ENCODE results near the gene HPN. TPM values are rescaled to one million over a fixed set of nuclear protein-coding genes. Genes with fewer than 3 reads are reported as not detected.

HPN gene
- total and polyA plus RNA-seq, 9 donors, result 0.42 to 21.1 (median 2.9) TPM; not detected in 1

- Histone ChIP-seq H3K27me3 (no peaks in the 10 kb centered on the region), H3K27ac (no peak overlapping the region), H3K4me1 (ENCODE audit: insufficient read depth) (no peaks in the 10 kb centered on the region), H3K4me3 (no peak overlapping the region), H3K9me3 (no peaks in the 10 kb centered on the region), H3K36me3 (no peaks in the 10 kb centered on the region)
- TF ChIP-seq POLR2A (IDR thresholded peaks at IDR 0.05), result no peak
- TF ChIP-seq EP300 (IDR thresholded peaks at IDR 0.05), result no peak
- TF ChIP-seq CTCF (IDR thresholded peaks at IDR 0.05), result no peak
- intact Hi-C loops (cut with DNase I), result no loop called here
- WGBS, 3 donors, result 71 to 84% (median 80%) methylated on average over 10 of the region's 10 CpGs
- no peak for DNase-seq
Measured at GRCh38 chr19:35063940-35064818, 22.7 kb downstream of the HPN start.

DNA sequence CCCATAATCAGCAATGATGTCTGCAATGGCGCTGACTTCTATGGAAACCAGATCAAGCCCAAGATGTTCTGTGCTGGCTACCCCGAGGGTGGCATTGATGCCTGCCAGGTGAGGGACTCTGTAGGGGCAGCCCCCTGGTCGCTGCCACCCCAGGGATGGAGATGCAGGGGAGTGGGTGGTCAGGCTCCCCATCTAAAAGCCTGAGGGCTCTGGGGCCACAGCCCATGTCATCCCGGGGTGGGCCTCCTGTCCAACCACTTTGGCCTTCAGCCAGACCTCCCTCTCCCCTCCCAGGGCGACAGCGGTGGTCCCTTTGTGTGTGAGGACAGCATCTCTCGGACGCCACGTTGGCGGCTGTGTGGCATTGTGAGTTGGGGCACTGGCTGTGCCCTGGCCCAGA lies 24.1 kb downstream of the HPN start:
- DNase-seq, result no peak
- WGBS, 3 donors, result 85 to 88% (median 85%) methylated on average over 10 of the region's 10 CpGs
- intact Hi-C loops (cut with DNase I), result no loop called here
- H3K9me3 ChIP-seq, result no peaks in the 10 kb centered on the region
- no peak overlapping the region for H3K4me3 ChIP-seq
- H3K27ac ChIP-seq, result no peak overlapping the region
- no peak for TF ChIP-seq CTCF (IDR thresholded peaks at IDR 0.05)
- TF ChIP-seq POLR2A (IDR thresholded peaks at IDR 0.05), result no peak
- no peak for TF ChIP-seq EP300 (IDR thresholded peaks at IDR 0.05)
- H3K27me3 ChIP-seq, result no peaks in the 10 kb centered on the region
- no peaks in the 10 kb centered on the region for H3K4me1 ChIP-seq (ENCODE audit: insufficient read depth)
- no peaks in the 10 kb centered on the region for H3K36me3 ChIP-seq

GRCh38 chr19:35066121-35066520 lies 24.6 kb downstream of the HPN start:
- Histone ChIP-seq H3K4me1 (ENCODE audit: insufficient read depth) (no peaks in the 10 kb centered on the region), H3K36me3 (no peaks in the 10 kb centered on the region), H3K27ac (no peak overlapping the region), H3K9me3 (no peaks in the 10 kb centered on the region), H3K27me3 (no peaks in the 10 kb centered on the region), H3K4me3 (no peak overlapping the region)
- 86 to 94% (median 87%) methylated on average over 15 of the region's 15 CpGs for WGBS, 3 donors
- intact Hi-C loops (cut with DNase I), result no loop called here
- no peak for DNase-seq
- TF ChIP-seq CTCF (IDR thresholded peaks at IDR 0.05) (no peak), EP300 (IDR thresholded peaks at IDR 0.05) (no peak), POLR2A (IDR thresholded peaks at IDR 0.05) (no peak)

DNA sequence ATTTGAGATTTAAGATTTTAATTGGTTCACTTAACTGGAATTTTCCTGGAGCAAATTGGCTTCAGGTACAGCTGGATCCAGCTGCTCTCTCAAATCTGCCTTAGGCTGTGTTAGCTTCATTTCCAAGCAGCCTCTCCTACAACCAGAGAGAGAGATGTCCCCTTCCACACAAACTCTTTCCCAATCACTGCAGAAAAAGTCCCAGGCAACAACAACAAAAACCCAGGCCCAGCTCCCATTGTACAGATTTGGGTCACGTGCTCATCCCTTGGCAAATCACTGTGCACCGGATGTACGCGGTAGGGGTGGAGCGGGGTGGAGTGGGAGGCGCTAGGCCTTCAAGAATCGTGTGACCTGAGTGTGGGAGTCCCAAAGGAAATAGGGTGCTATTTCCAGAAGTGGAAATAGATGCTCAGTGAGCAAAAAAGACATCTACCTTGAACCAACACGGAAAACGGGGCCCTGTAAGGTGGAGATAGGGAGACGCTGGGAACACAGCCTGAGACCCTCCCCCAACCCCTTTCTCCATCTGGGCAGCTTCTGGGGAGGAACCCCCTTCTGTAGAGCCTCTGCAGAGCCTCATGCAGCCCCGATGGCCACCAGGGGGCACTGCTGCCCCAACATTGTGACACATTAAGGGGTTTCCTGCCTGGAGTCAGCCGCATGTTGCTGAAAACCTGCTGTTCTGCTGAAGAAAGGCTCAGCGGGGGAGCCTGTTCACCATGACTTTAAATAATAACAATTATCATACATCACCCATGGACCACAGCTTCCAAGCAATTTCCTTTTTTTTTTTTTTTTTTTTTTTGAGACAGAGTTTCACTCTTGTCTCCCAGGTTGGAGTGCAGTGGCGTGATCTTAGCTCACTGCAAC lies 25.4 kb downstream of the HPN start:
- 16 to 22% (median 19%) methylated on average over 14 of the region's 14 CpGs for WGBS, 3 donors
- Histone ChIP-seq H3K27ac (no peak overlapping the region), H3K4me3 (no peak overlapping the region), H3K27me3 (no peaks in the 10 kb centered on the region), H3K9me3 (no peaks in the 10 kb centered on the region), H3K4me1 (ENCODE audit: insufficient read depth) (no peaks in the 10 kb centered on the region), H3K36me3 (no peaks in the 10 kb centered on the region)
- peak; percentile 56 to 88 (median 78) for DNase-seq
- TF ChIP-seq EP300 (IDR thresholded peaks at IDR 0.05) (no peak), CTCF (IDR thresholded peaks at IDR 0.05) (peak; percentile 56 to 63 (median 58)), POLR2A (IDR thresholded peaks at IDR 0.05) (no peak)
- intact Hi-C loops (cut with DNase I), result no loop called here
